Activated CD8-positive, alpha-beta memory T cell treated with anti-CD3 and anti-CD28 coated beads, Interleukin-2, amount 50 U/mL, for 1 hour (primary cell): Measurements from ENCODE around the gene HNRNPA0.
"Not testable (repeated sequence)": the region's sequence is repeated elsewhere in the genome, so short reads cannot be mapped to it uniquely, and the experiment has no call there.

Experiments
- DNase-seq: peaks from one replicate; pipeline ENCODE4 v3.0.0-alpha.2; 2020; ENCODE audit errors: extremely low read depth

The HNRNPA0 gene

DNA sequence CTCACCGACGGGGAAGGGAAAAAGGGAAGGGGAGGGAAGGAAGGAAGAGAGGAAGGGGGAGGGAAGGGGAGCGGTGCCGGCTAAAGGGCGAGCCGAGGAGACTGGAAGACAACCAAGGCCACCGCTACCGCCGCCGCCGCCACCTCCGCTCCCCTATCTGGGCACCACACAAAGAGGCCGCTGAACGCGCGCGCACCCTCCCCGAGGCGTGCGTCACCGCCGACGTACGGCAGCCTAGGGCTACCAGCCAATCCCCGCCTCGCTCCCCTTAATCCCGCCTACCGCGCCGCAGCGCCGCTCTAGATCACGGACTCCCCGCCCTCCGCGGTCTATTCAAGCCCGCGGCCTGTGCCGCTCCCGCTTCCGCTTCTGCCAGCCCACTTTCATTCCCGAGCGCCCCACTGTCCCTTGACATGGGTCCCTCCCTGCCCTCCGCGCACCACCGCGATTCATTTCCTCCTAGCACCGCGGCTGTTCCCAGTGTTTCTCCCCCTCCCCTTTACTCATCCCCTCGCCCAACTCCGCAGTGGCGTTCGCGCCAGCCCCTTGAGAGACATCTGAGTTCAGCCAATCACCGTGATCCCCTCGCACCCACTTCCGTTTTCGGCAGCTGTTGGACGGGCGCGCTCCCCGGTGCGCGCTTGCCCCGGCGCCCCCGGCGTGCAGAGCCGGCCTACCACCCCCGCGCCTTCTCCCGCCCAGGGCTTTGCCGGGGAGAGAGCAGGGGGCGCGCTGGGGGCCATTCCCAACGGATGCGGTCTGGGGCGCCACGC, at the start of gene HNRNPA0:
Gene HNRNPA0, minus strand, starts transcription at position 176 of the 773 bp plus-strand sequence. CDS start 297 bp downstream, outside the sequence.
- DNase-seq, result peak; percentile 89

DNA sequence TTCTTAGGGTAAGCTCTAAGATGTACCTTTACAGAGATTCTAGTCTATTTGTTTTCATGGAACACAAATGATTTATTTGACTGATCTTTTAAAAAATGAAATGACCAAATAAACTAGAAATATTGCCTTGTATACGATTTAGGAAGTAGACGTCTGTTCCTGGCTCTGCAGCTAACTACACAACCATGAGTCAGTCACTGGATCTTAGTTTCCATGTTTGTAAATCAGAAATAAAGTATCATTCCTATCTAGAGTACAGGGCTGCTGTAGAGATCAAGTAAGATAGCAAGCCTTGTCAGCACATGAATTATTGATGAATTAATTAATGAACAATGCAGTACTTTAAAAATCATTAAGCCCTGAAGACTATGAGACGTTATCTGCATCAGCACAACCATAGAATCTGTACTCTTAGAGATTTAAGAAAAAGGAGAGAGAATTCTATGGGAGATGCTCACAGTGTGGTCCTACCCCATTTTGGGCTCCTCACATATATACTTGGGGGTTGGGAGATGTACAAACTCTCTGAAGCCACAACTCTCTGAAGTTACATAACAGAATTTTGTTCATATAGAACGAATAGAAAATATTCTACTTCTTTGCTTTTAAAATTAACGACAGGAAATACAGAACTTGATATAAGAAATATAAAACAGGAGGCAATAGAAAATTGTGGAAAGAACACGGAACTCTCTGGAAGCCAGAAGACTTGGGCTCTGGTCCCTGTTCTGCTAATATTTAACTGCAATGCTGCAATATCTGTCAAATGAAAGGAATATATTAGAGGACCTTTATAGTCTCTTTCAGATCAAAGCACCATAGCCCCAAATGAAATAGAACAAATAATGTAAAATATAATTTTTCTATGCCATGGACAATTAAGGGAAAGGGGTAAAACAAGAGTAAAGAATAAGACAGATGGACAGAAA, 48.4 kb upstream of the HNRNPA0 start:
- no peak for DNase-seq

DNA sequence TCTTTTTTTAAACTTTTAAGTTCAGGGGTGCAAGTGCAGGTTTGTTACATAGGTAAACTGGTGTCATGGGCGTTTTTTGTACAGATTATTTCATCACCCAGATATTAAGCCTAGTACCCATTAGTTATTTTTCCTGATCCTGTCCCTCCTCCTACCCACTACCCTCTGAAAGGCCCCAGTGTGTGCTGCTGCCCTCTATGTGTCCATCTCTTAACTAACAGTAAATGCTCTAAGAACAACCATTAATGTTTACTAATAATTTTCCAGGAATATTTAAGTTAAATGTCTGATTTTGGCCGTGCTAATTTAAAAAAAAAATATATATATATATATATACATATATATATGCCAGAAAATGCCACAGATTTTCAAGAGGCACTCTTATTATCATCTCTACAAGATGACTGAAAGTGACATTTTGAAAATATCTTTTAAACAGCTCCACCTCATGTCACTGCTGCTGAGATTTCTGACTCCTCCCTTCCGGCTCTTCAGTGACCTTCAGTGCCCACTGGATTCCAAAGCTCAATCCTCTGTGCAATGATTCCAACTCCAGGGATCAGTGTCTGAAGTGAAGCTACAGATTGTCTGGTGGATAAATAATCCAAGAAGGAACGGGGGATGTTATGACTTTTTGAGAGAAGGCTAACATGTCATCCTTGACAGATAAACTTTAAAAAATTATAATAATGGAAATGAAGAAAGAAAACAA, 46.7 kb upstream of the HNRNPA0 start:
- no peak for DNase-seq

GRCh38 chr5:137796279-137796678, 42.1 kb upstream of the HNRNPA0 start:
- DNase-seq, result no peak

DNA sequence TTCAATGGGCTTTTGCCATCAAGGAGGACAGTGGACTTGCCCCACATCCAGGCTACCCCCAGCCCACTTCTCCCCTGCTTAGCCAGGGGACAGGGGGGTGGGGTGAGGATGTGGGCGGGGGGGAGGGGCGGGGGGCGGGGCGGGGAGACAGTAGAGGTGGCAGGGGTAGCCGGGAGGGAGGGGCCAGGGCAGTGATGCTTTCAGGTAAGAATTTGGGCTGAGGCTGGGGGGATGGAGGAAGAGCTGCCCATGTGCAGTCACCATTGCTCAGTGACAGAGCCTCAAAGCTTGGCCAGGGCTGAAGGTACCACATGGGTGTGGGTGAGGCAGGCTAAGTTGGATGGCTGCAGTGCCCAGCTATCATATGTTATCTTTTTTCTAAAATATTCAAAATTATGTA, 40.7 kb upstream of the HNRNPA0 start:
- DNase-seq, result no peak

GRCh38 chr5:137792303-137792702, 38.1 kb upstream of the HNRNPA0 start:
- no peak for DNase-seq

- DNase-seq, result no peak
These were observed 37.6 kb upstream of the HNRNPA0 start for GRCh38 chr5:137791799-137792198.

GRCh38 chr5:137791387-137791786, 37.2 kb upstream of the HNRNPA0 start:
- DNase-seq, result no peak

GRCh38 chr5:137788560-137788959, 34.4 kb upstream of the HNRNPA0 start:
- DNase-seq, result not testable (repeated sequence)

- no peak for DNase-seq
These were observed 28.9 kb upstream of the HNRNPA0 start for GRCh38 chr5:137782984-137783536.

- no peak for DNase-seq
These were observed 27.9 kb upstream of the HNRNPA0 start for GRCh38 chr5:137782055-137782454.

DNA sequence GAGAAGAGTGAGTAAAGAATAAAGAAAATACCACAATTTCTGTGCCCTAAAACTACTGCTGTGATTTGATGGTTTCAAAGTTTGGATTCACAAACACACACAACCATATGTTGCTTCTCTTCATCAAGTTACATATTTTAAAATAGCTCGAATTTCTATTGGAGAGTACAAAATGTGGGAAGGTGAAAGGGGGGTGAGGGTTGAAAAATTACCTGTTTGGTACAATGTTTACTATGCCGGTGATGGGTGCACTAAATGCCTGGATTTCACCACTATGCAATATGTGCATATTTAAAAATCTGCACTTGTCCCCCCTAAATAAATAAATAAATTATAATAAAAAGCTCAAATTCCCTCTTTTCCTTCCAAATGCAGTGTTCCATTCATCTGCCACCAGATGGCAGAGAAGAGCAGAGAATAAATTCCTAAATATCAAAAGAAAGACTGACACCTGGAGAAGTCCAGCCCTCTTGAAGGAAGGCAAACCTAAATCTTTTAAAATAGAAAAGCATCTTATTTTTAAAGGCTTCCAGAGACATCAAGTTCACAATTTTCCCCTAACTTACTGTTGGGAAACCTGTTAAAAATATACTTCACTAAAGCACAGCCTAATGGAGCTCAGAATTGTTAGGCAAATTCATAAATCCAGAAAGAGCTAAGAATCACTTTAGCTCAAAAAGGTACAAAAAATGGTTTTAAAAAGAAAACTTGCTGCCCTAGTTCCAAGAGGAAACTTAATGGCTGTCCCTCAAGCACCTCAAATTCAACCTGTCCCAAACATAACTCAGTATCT, 24.8 kb upstream of the HNRNPA0 start:
- no peak for DNase-seq

DNA sequence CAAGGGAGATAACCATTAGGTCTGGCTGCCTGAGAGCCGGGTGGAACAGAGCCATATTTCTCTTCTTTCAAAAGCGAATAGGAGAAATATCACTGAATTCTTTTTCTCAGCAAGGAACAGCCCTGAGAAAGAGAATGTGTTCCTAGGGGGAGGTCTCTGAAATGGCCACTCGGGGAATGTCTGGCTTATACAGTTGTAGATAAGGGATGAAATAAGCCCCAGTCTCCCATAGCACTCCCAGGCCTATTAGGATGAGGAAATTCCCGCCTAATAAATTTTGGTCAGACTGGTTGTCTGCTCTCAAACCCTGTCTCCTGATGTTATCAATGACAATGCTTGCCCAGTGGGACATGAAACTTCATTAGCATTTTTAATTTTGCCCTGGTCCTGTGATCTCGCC, 13.8 kb upstream of the HNRNPA0 start:
- not testable (repeated sequence) for DNase-seq

DNA sequence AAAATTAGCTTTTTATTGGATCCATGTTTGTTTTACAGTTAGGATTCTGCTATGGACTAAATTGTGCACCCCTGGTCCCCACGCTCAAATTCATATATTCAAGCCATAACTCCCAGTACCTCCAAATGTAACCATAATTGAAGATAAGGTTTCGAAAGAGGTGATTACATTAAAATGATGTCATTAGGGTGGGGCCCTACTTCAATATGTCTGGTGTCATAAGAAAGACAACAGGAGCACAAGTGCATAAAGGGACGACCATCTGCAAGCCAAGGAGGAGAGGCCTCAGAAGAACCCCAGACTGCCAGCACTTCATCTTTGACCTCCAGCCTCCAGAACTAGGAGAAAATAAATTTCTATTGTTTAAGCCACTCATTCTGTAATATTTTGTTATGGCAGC, 7.4 kb upstream of the HNRNPA0 start:
- no peak for DNase-seq

- no peak for DNase-seq
These were observed 6.8 kb upstream of the HNRNPA0 start for GRCh38 chr5:137760719-137761516.

DNA sequence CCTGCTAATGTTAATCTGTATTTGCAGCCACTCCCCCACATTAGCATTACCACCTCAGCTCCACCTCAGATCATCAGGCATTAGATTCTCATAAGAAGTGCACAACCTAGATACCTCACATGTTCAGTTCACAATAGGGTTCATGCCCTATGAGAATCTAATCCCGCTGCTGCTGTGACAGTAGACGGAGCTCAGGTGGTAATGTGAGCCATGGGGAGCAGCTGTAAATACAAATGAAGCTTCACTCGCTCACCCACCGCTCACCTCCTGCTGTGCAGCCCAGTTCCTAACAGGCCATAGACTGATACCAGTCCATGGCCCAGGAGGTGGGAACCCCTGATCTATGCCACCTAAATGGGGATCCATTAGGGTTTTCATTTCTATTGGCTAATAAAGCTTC, 6.1 kb upstream of the HNRNPA0 start:
- DNase-seq, result no peak

GRCh38 chr5:137758715-137759306, 4.6 kb upstream of the HNRNPA0 start:
- no peak for DNase-seq

DNA sequence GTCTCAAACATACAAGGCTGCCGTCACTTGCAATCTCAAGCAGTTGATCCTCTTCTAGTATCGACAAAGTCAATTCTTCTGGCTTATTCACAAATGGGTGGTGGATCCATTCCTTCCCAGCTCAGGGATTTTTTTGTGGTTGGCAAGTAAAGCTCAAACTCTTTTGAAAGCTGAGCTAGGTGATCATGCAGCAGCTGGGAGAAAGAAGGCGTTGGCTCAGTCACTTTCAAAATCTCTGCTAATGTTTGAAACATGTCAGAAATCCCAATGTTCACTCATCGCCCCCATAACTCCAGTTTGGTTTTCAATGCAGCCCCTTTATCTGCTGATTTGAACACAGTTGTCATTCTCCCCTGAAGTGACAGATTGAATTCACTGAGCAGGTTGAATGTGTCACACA, 4.0 kb upstream of the HNRNPA0 start:
- DNase-seq, result no peak

- DNase-seq, result no peak
These were observed 3.5 kb upstream of the HNRNPA0 start for GRCh38 chr5:137757634-137758033.
